ENCODE results near the gene DYNLT4. TPM values are rescaled to one million over a fixed set of nuclear protein-coding genes. Genes with fewer than 3 reads are reported as not detected.

Gene DYNLT4
- total and polyA plus RNA-seq, 2 of the 13 experiments (the other 11 are each of a cell fraction or from before 2014, with no cell fraction given): 0.77 TPM; not detected in 1

- TF ChIP-seq PAXIP1 (CRISPR knock-in tag; conservative IDR thresholded peaks at IDR 0.05) (peak; percentile 5; the same call in 1 of the 2 replicates), ZNF460 (CRISPR knock-in tag; IDR thresholded peaks at IDR 0.05; ENCODE audit: borderline replicate concordance) (no peak; the same call in 1 of the 2 replicates), ZNF234 (CRISPR knock-in tag; conservative IDR thresholded peaks at IDR 0.05) (0 out of 2 replicates have a peak, but pooled peaks have one; percentile 33), ZBTB21 (CRISPR knock-in tag; IDR thresholded peaks at IDR 0.05) (peak; percentile 30; the same call in 1 of the 2 replicates), LCORL (IDR thresholded peaks at IDR 0.05) (no peak), LCORL (CRISPR knock-in tag; IDR thresholded peaks at IDR 0.05) (peak; percentile 64; the same call in 1 of the 2 replicates), ZFP36L2 (CRISPR knock-in tag; IDR thresholded peaks at IDR 0.05) (0 out of 2 replicates have a peak, but pooled peaks have one; percentile 9), TRIM24 (CRISPR knock-in tag; IDR thresholded peaks at IDR 0.05) (no peak), XRCC5 (optimal IDR thresholded peaks at IDR 0.05; ENCODE audit: low read length) (no peak), ZNF710 (CRISPR knock-in tag; IDR thresholded peaks at IDR 0.05; ENCODE audit: borderline replicate concordance) (peak; percentile 27; the same call in 1 of the 2 replicates), BRCA1 (CRISPR knock-in tag; IDR thresholded peaks at IDR 0.05) (0 out of 2 replicates have a peak, but pooled peaks have one; percentile 30), DR1 (CRISPR knock-in tag; IDR thresholded peaks at IDR 0.05) (no peak), AKNA (CRISPR knock-in tag; IDR thresholded peaks at IDR 0.05; ENCODE audit: borderline replicate concordance) (no peak), TEAD3 (CRISPR knock-in tag; optimal IDR thresholded peaks at IDR 0.05; ENCODE audit: borderline replicate concordance) (no peak), CERS6 (CRISPR knock-in tag; IDR thresholded peaks at IDR 0.05) (no peak), ZNF235 (CRISPR knock-in tag; IDR thresholded peaks at IDR 0.05; ENCODE audit: borderline replicate concordance) (peak; percentile 33; the same call in 1 of the 2 replicates)
These were observed 22.8 kb downstream of the DYNLT4 start (continued) for GRCh38 chr1:44784094-44785028.
